GM19372 (cell line): ENCODE results near the gene CH25H.
"Not testable (repeated sequence)": the region's sequence is repeated elsewhere in the genome, so short reads cannot be mapped to it uniquely, and the experiment has no call there.

Experiments
- ATAC-seq: cut with Tn5 transposase; IDR thresholded peaks from one replicate; pipeline ENCODE4 v1.9.1; 2021; ENCODE audit warnings: mild to moderate bottlenecking, low read depth, moderate library complexity; ENCODE audit not compliant: unreplicated experiment

Gene CH25H

GRCh38 chr10:89207181-89207800 is at the start of gene CH25H:
Gene CH25H, minus strand, starts transcription at chr10:89207317. Its CDS starts 25 bp downstream, at chr10:89207292.
- ATAC-seq: no peak

- no peak for ATAC-seq
Observed at GRCh38 chr10:89256340-89256739, 49.2 kb upstream of the CH25H start.

GRCh38 chr10:89255793-89256192 is 48.7 kb upstream of the CH25H start:
- ATAC-seq: no peak

GRCh38 chr10:89255091-89255579 is 48.0 kb upstream of the CH25H start:
- not testable (repeated sequence) for ATAC-seq

GRCh38 chr10:89252225-89252585 is 45.1 kb upstream of the CH25H start:
- no peak for ATAC-seq

- ATAC-seq: peak; percentile 98
Observed at GRCh38 chr10:89251409-89252224, 44.5 kb upstream of the CH25H start, which contains the start of gene LIPA. Gene LIPA, minus strand, starts transcription at chr10:89251775. Its CDS starts 4,127 bp downstream, at chr10:89247648.

GRCh38 chr10:89250865-89251408 is 43.8 kb upstream of the CH25H start:
- ATAC-seq: no peak

GRCh38 chr10:89248990-89249389 is 41.9 kb upstream of the CH25H start:
- ATAC-seq: no peak

- not testable (repeated sequence) for ATAC-seq
Observed at GRCh38 chr10:89247623-89248022, 40.5 kb upstream of the CH25H start.

GRCh38 chr10:89245802-89246201 is 38.7 kb upstream of the CH25H start:
- no peak for ATAC-seq

- ATAC-seq: no peak
Observed at GRCh38 chr10:89242840-89243568, 35.9 kb upstream of the CH25H start.

- no peak for ATAC-seq
Observed at GRCh38 chr10:89242345-89242684, 35.2 kb upstream of the CH25H start.

GRCh38 chr10:89241486-89242344 is 34.6 kb upstream of the CH25H start:
- ATAC-seq: no peak

- no peak for ATAC-seq
Observed at GRCh38 chr10:89241026-89241425, 33.9 kb upstream of the CH25H start.

GRCh38 chr10:89240519-89240918 is 33.4 kb upstream of the CH25H start:
- no peak for ATAC-seq

GRCh38 chr10:89238956-89239644 is 32.0 kb upstream of the CH25H start:
- ATAC-seq: no peak

- ATAC-seq: no peak
Observed at GRCh38 chr10:89237849-89238248, 30.7 kb upstream of the CH25H start.

GRCh38 chr10:89236226-89236797 is 29.2 kb upstream of the CH25H start:
- no peak for ATAC-seq
